GM12878 (cell line): ENCODE measurements around the gene HCFC1.

Source experiments
- E2F4 ChIP-seq: IDR thresholded peaks from 2 replicates; pipeline ENCODE4 v1.6.1; 2012; ENCODE audit warnings: low read depth, low read length, improper control_type of control experiment
- EZH2 ChIP-seq: IDR thresholded peaks from 2 replicates; pipeline ENCODE4 v1.6.1; 2012; ENCODE audit warnings: low read depth, mild to moderate bottlenecking, control low read depth, inconsistent platforms, low read length, borderline replicate concordance; ENCODE audit not compliant: control insufficient read depth
- FOS ChIP-seq: IDR thresholded peaks from 3 replicates; pipeline ENCODE4 v1.6.1; 2011; ENCODE audit warnings: borderline replicate concordance; ENCODE audit not compliant: insufficient read length; ENCODE audit errors: extremely low read depth
- FOXM1 ChIP-seq: IDR thresholded peaks from 2 replicates; pipeline ENCODE4 v1.6.1; 2012; ENCODE audit warnings: low read depth, mild to moderate bottlenecking, inconsistent platforms, low read length, moderate library complexity
- GABPA ChIP-seq: IDR thresholded peaks from 2 replicates; pipeline ENCODE4 v1.6.1; 2014; ENCODE audit warnings: antibody characterized with exemption, low read depth, mild to moderate bottlenecking, inconsistent platforms
- NR2F1 ChIP-seq: fragments of 450-650 bp; conservative IDR thresholded peaks from 2 replicates; pipeline ENCODE4 v1.6.1; 2017; ENCODE audit warnings: mild to moderate bottlenecking
- RBBP5 ChIP-seq: fragments of 200-600 bp; sonication (generic); conservative IDR thresholded peaks from 2 replicates; pipeline ENCODE4 v1.6.1; 2016
- REST ChIP-seq: IDR thresholded peaks from 2 replicates; pipeline ENCODE4 v1.6.1; 2012; ENCODE audit warnings: mild to moderate bottlenecking, low read depth, low read length
- SRF ChIP-seq, 2 experiments: IDR thresholded peaks; 2 replicates each; pipeline ENCODE4 v1.6.1; 2011; ENCODE audit warnings: low read depth in 2 of 2, low read length in 2 of 2, mild to moderate bottlenecking in 1 of 2, moderate library complexity in 1 of 2
- TARDBP ChIP-seq: IDR thresholded peaks from 2 replicates; pipeline ENCODE4 v1.6.1; 2016; ENCODE audit warnings: borderline replicate concordance
- ZZZ3 ChIP-seq: IDR thresholded peaks from 2 replicates; pipeline ENCODE4 v1.6.1; 2011; ENCODE audit warnings: low read depth; ENCODE audit not compliant: control insufficient read depth, insufficient read length
- TF ChIP-seq, protein P1 (sequence below): IDR thresholded peaks from 2 replicates; pipeline ENCODE4 v1.6.1; 2012; ENCODE audit warnings: low read length, inconsistent platforms
- TF ChIP-seq, protein P2 (sequence below): IDR thresholded peaks from 2 replicates; pipeline ENCODE4 v1.6.1; 2011; ENCODE audit warnings: mild to moderate bottlenecking, low read depth, low read length, moderate library complexity; ENCODE audit not compliant: insufficient replicate concordance

DNA sequence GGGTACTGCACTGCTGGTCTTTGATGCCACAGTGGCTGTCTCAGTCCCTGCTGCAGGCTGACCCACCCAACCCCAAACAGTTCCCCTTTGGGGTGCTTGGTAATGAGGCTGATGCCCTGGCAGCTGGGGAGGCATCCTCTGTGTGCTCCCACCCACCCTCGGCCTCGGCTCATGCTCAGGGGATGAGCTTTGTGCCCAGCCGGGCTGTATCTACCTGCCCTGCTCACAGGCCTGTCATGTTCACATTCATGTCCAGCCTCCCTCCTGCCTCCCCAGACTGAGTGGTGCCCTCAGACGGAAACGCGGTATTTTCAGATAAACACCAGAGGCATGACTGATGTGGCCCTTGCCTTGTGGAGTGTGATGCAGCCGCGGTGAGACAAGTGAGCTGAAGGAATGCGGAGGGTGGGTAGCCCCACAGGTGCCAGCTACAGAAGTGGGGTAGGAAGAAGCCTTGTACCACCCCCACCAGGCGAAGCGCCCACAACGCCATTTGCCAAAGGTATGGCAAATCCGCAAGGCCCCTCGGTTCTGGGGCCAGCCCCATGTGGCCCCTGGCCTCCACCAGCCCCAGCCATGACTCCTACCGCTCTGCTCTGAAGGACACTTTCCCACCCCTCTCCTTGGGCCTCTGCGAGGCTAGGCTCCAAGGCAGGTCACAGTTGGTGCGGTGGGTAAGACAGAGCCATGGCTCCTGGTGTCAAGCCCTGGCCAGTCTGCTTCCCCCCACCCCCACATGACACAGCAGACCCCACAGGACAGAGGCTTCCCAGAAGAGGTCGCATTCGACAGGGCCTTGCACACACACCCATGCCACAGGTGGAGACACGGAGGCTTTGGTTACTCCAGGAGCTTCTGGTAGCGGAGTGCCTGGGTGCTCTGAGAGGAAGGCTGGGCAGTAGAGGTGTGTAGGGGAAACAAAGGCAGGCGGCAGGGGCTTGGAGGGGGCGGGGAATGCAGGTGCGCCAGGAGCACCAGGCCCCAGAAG is 25.4 kb downstream of the HCFC1 start:
- TF ChIP-seq TARDBP (no peak), RBBP5 (no peak), REST (no peak), FOXM1 (no peak), NR2F1 (no peak), SRF (IDR thresholded peaks at IDR 0.05; ENCODE audit: low read depth in 2 of 2, low read length in 2 of 2) (no peak), EZH2 (no peak), FOS (no peak), GABPA (no peak), E2F4 (no peak), ZZZ3 (no peak)
- TF ChIP-seq, protein P1, sequence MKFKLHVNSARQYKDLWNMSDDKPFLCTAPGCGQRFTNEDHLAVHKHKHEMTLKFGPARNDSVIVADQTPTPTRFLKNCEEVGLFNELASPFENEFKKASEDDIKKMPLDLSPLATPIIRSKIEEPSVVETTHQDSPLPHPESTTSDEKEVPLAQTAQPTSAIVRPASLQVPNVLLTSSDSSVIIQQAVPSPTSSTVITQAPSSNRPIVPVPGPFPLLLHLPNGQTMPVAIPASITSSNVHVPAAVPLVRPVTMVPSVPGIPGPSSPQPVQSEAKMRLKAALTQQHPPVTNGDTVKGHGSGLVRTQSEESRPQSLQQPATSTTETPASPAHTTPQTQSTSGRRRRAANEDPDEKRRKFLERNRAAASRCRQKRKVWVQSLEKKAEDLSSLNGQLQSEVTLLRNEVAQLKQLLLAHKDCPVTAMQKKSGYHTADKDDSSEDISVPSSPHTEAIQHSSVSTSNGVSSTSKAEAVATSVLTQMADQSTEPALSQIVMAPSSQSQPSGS, result no peak
- TF ChIP-seq, protein P2, sequence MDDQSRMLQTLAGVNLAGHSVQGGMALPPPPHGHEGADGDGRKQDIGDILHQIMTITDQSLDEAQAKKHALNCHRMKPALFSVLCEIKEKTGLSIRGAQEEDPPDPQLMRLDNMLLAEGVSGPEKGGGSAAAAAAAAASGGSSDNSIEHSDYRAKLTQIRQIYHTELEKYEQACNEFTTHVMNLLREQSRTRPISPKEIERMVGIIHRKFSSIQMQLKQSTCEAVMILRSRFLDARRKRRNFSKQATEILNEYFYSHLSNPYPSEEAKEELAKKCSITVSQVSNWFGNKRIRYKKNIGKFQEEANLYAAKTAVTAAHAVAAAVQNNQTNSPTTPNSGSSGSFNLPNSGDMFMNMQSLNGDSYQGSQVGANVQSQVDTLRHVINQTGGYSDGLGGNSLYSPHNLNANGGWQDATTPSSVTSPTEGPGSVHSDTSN, result no peak
